Lower leg skin (tissue), 4 donors: ENCODE results near the gene INPP4A. TPM values are rescaled to one million over a fixed set of nuclear protein-coding genes. Genes with fewer than 3 reads are reported as not detected.

Experiments used
- DNase-seq, 2 donors: peaks; one replicate each; pipeline ENCODE4 v3.0.0-alpha.2; 2019; ENCODE audit warnings: low spot score in 2 of 2
- H3K4me3 ChIP-seq: fragments of 200-600 bp; sonication (generic); 2 replicates; pipeline ENCODE4 v1.5.1; 2017; ENCODE audit warnings: mild to moderate bottlenecking, low read depth; ENCODE audit not compliant: poor library complexity, severe bottlenecking
- POLR2A ChIP-seq, 2 donors: fragments of 450-650 bp; IDR thresholded peaks; one replicate each; pipeline ENCODE4 v1.6.1; 2016 to 2017; ENCODE audit warnings: antibody characterized with exemption in 2 of 2, mild to moderate bottlenecking in 1 of 2, moderate library complexity in 1 of 2
- WGBS, 2 donors: methylation state at CpG; one replicate each; pipeline ENCODE4 v1.1.5; 2018; 5-methylcytosine and 5-hydroxymethylcytosine counted together
- intact Hi-C: fragments of 100-400 bp; cut with DNase I; formaldehyde crosslinking; loops from one replicate; pipeline ENCODE4 v1.15.0; 2023; ENCODE audit warnings: low total_unique reads
- total RNA-seq, 4 donors: library from RNA; depleted of rRNA; stranded (reverse); fragments of >200 nt; gene quantifications; one replicate each; pipeline ENCODE4 v1.1.0, GENCODE V29; 2016
- TF ChIP-seq, protein P1 (sequence below), 3 donors: fragments of 450-650 bp; IDR thresholded peaks; one replicate each; pipeline ENCODE4 v1.5.1; 2016; ENCODE audit warnings: antibody characterized with exemption in 3 of 3, mild to moderate bottlenecking in 3 of 3, moderate library complexity in 2 of 3

Gene INPP4A
- total RNA-seq, 4 donors from 2014 or later, result 6.7 to 15.5 (median 10.7) TPM

GRCh38 chr2:98541489-98541888 lies 96.8 kb downstream of the INPP4A start:
- no peak overlapping the region for H3K4me3 ChIP-seq
- DNase-seq, result no peak
- intact Hi-C loops, result no loop called here
- TF ChIP-seq POLR2A (IDR thresholded peaks at IDR 0.05), result no peak
- TF ChIP-seq, protein P1, sequence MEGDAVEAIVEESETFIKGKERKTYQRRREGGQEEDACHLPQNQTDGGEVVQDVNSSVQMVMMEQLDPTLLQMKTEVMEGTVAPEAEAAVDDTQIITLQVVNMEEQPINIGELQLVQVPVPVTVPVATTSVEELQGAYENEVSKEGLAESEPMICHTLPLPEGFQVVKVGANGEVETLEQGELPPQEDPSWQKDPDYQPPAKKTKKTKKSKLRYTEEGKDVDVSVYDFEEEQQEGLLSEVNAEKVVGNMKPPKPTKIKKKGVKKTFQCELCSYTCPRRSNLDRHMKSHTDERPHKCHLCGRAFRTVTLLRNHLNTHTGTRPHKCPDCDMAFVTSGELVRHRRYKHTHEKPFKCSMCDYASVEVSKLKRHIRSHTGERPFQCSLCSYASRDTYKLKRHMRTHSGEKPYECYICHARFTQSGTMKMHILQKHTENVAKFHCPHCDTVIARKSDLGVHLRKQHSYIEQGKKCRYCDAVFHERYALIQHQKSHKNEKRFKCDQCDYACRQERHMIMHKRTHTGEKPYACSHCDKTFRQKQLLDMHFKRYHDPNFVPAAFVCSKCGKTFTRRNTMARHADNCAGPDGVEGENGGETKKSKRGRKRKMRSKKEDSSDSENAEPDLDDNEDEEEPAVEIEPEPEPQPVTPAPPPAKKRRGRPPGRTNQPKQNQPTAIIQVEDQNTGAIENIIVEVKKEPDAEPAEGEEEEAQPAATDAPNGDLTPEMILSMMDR (IDR thresholded peaks at IDR 0.05), result no peak

- no peak overlapping the region for H3K4me3 ChIP-seq
- no peak for DNase-seq
- no peak for TF ChIP-seq POLR2A (IDR thresholded peaks at IDR 0.05)
- TF ChIP-seq, protein P1 (IDR thresholded peaks at IDR 0.05), result no peak
- 72 to 80% methylated on average over 9 of the region's 9 CpGs for WGBS, 2 donors
- intact Hi-C loops, result no loop called here
Measured at GRCh38 chr2:98541906-98542305, 97.2 kb downstream of the INPP4A start.

GRCh38 chr2:98543214-98543613 lies 98.6 kb downstream of the INPP4A start:
- no peak overlapping the region for H3K4me3 ChIP-seq
- intact Hi-C loops, result no loop called here
- 93 to 94% methylated on average over 11 of the region's 11 CpGs for WGBS, 2 donors
- DNase-seq, result no peak
- no peak for TF ChIP-seq POLR2A (IDR thresholded peaks at IDR 0.05)
- TF ChIP-seq, protein P1 (IDR thresholded peaks at IDR 0.05), result no peak

DNA sequence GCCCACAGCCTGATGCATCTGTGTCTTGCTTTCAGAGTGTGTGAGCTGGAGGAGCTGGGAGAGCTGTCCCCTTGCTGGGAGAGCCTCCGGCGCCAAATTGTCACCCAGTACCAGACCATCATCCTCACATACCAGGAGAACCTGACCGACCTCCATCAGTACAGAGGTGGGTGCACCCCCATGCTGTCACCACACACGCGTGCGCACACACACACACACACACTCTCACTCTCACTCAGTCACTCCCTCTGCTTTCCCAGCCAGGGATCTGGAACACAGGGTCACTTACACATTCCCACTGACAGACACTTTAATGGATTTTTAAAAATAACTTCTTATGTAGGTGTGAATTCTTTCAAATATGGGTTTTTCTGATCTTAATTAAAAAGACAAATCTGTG lies 99.2 kb downstream of the INPP4A start:
- no peak overlapping the region for H3K4me3 ChIP-seq
- TF ChIP-seq POLR2A (IDR thresholded peaks at IDR 0.05), result no peak
- TF ChIP-seq, protein P1 (IDR thresholded peaks at IDR 0.05), result no peak
- no peak for DNase-seq
- 91 to 93% methylated on average over 6 of the region's 6 CpGs for WGBS, 2 donors
- intact Hi-C loops, result no loop called here

DNA sequence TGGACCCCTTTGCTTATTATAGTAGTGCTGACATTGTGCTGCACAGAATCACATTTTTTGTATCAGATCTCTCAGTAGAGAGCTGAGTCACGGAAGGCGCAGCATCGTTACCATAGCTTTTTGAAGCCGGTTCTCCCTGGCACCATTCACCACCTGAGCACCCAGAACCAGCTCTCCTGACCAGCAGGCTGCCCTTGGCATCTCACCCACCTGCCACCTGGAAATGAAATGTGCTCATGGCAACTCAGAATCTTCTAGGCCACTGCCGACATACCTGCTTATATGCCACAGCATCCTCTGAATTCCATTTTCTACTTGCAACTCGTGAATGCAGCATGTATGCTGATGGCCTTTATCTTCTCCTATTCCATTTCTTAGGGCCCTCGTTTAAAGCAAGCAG lies 100.9 kb downstream of the INPP4A start:
- intact Hi-C loops, result no loop called here
- H3K4me3 ChIP-seq, result no peak overlapping the region
- DNase-seq, result no peak
- WGBS, 2 donors, result 96% methylated on average over 7 of the region's 7 CpGs
- no peak for TF ChIP-seq POLR2A (IDR thresholded peaks at IDR 0.05)
- TF ChIP-seq, protein P1 (IDR thresholded peaks at IDR 0.05), result no peak

DNA sequence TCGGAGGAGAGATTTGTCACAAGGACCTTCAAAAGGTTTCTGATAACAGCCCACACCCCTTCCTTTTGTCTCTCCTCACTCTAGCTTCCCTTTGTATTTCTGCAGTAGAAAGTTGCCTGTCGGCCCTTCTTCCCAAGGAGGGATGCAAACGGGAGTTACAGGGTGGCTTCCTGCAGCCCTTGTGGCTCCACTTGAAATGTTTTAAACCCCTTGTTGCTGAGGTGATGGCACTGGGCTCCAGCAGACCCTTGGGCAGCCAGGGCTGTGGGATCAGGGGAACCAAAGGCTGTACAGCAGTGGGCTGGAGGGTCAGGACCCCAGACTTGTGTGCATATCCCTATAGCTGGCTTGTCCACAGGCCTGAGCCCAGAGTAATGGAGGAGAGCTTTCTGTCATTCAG lies 101.5 kb downstream of the INPP4A start:
- 94 to 95% methylated on average over 3 of the region's 3 CpGs for WGBS, 2 donors
- TF ChIP-seq POLR2A (IDR thresholded peaks at IDR 0.05), result no peak
- TF ChIP-seq, protein P1 (IDR thresholded peaks at IDR 0.05), result no peak
- intact Hi-C loops, result no loop called here
- no peak overlapping the region for H3K4me3 ChIP-seq
- no peak for DNase-seq
